ENCODE measurements around the gene PDIA5.

Gene PDIA5

DNA sequence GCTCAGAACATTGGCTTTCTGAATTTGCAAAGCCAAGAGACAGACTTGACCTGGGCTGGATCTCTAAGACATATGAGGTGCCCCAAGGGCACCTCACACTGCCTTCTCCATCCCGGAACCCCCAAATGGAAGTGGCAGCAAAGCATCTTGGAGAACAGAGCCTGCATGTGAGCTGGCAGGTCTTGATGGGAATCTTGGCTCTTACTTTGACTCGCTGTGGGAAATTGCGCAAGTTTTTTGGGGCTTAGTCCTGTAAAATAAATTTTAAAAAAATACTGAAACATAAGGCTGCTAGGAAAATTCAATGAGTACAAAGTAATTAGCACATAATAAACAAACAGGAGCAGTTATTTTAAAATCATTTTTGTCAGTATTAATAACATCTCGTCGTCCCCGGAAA is 121.2 kb downstream of the PDIA5 start:
- DNase-seq: no peak

DNA sequence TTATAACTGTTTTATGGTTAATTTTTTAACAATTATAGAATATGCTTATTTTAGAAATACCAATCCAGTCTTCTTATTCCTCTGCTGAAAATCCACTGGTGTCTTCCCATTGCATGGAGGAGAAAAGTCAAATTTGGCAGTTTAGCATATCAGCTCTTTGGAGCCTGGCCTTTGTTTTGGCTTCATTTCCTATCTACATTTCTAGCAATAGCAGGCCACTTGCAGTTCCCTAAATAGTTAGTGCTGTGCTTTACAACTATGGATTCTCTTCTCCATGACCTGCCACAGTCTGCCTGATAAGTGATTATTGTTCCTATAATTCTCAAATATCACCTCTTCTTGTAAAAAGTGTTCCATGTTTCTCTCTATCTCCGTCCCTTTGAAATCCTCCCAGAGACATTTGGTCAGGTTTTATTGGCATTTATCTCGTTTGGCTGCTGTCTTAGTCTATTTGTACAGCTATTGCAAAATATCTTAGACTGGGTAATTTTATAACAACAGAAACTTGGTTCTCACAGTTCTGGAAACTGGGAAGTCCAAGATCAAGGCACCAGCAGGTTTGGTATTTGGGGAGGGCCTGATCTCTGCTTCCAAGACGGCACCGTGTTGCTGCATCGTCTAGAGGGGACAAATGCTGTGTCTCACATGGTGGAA is 126.8 kb downstream of the PDIA5 start:
- no peak for DNase-seq

DNA sequence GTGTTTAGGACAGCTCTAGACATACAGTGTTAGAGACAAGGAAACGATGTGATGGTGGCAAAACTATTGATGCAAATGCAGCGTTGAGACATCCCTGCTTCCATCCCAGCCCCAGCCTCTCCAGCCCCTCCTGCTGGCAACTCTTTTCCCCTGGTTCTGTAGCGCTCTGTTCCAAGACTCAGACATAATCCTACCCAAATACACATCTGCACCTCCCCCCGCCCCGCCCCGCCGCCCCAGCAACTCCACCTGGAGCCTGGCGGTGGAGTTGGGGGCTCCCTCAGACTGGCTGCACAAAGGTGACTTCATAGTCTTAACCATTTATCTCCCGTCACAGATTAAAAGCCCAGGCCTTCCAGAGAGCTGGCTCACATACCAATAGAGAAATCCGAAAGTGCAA is 127.7 kb downstream of the PDIA5 start:
- no peak for DNase-seq

DNA sequence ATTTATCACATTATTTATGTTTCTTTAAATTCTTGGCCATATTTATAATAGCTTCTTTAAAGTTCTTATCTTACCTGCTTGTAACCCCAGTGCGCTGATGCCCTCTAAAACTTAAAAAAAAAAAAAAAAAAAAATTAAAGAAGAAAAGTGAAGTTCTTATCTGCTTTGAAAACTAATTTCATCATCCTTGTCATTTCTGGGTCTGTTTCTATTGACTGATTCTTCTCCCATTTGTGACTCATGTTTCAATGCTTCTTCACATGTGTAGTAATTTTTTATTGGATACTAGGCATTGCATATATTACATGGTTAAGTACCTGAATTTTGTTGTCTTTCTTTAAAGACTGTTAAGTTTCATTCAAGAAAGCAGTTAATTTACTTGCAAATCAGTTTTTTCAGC is 131.5 kb downstream of the PDIA5 start:
- DNase-seq: no peak

DNA sequence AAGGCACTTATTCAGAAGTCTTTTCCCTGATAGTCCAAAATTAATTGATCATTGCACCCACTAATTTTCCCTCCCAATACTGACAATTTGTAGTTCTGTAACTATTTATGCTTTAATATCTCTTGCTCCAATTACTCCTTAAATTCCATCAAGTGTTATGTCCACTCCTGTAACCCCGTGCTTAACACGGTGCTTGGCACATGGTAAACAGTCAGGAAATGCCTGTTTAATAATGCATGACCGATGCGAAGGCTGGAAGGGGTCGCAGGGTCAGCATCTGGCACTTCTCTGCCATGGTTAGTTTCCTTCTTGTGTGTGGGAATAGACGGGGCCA is 134.4 kb downstream of the PDIA5 start:
- DNase-seq: no peak

DNA sequence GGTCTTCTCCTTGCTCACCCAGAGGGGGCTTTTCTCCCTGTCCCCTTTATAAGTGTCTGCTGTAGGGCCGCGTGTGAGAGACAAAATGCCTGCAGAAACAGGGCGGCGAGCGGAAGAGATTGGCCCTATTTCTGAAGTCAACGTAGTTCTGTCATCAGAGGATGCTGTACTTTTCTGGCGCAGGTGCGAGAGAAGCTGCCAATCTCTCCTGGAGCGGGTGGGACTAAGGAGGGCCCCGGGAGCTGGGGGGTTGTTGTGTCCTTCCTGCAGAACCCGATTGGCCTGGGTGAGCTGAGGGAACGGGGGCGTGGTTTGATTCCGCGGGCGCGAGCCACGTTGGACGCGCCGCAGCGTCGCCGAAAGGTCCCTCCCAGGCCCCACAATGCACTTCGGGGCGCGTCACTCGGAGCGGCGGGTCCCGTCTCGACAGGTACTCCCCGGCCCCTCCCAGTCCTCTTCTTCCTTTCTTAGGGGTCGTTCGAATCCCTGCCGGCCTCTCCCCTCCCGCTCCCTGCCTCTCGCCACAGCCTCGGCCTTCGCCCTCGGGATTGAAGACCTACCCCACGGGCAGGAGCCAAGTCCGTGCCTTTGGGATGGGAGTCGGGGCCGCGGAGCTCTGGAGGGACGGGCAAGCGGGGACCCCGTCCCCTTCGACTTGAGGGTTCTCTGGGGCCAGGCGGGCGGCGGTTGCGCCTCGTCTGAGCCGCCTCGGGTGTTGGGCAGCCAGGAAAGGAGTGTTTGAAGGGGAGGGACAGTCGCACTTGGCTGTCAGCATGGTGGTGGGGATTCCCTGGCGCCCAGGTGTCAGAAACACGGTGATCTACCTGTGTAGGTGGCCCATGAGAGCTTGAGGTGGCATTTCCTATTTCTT is 135.0 kb downstream of the PDIA5 start, which contains the start of gene SEC22A:
Gene SEC22A, plus strand, starts transcription at position 387 of the 871 bp plus-strand sequence. CDS start 7,275 bp downstream, outside the sequence.
- DNase-seq: peak; percentile 93

DNA sequence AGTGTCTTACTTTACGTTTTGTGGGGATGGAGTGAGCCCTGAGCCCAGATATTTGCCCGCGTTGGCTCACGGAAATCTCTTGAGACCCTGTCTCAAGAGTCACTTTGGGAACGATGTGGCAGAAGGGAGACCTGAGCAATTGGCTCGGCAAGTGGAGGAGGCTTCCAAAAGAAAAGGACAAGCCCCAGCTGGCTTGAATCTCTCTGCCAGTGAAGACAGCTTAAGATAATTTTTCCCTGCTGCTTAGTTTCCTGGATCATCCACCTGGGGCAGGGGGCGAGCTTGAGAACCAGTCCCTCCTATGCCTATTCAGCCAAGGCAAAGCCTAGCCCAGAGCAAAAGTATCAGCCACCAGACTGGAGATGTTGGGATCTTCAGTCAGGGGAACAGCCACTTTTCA is 135.6 kb downstream of the PDIA5 start:
- DNase-seq: no peak

Measured in activated CD4-positive, alpha-beta T cell treated with anti-CD3 and anti-CD28 coated beads for 1 hour (primary cell).